ENCODE data around the gene ARHGAP18.

DNA sequence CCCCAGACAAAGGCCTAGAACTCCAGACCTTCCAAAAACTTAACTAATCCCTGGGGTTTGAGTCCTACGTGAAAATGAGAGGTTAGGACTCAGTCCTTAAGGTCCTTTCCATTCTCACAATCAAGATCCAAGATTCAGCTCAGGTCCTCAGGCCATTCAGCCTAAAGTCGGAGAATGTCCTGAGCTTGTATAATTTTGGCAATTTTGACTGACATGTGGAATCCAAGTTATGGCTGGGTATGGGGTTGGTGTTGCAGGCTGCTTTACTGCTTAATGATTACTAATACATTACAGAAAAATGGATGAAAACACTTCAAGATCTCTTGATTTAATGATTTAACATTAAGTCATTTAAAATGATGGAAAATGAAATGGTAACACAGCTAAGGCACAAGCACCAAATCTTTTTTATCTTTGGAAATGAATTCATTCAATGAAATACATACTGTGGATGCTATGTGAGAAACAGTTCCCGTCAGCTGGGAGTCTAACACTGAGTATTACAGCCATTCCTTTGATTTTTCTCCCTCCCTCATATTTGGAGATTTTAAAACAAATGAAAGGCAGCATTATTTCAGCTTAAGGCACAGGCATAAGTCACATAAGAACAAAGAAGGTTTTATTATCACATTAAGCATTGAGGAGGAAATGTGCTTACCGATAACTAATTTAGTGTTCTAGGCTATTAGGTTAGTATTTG lies 1.3 kb downstream of the ARHGAP18 start:
- TF ChIP-seq CTCF (IDR thresholded peaks at IDR 0.05) (no peak), POLR2A (IDR thresholded peaks at IDR 0.05) (no peak)

Measured in testis (tissue), 2 donors.